Motor neuron (in vitro differentiated cells): Measurements from ENCODE around the gene ASCL1. TPM values are rescaled to one million over a fixed set of nuclear protein-coding genes. Genes with fewer than 3 reads are reported as not detected.

Experiments
- total RNA-seq, 8 experiments: library from RNA; unstranded; fragments of 300-600 nt; gene quantifications; 2 replicates each; pipeline versions ENCODE4 v1.2.3 to v1.2.4, GENCODE V29; 2022

ASCL1 gene
- total RNA-seq, 8 experiments from 2014 or later, result 0.20 to 66.4 (median 4.6) TPM; not detected in 1

Other genes with a start within 250 kb of the ASCL1 start
- 1 to 10 TPM in 1 of 8 experiments, under 1 TPM in 5, not detected in 2; 0.42 to 1.3 (median 0.52) TPM for gene PAH, start 40.4 kb upstream of the ASCL1 start, total RNA-seq